ENCODE measurements around the gene HOXA10.

Gene HOXA10

GRCh38 chr7:27191161-27191731 is 17.1 kb upstream of the HOXA10 start:
- no peak for DNase-seq (ENCODE audit: low read depth)

DNA sequence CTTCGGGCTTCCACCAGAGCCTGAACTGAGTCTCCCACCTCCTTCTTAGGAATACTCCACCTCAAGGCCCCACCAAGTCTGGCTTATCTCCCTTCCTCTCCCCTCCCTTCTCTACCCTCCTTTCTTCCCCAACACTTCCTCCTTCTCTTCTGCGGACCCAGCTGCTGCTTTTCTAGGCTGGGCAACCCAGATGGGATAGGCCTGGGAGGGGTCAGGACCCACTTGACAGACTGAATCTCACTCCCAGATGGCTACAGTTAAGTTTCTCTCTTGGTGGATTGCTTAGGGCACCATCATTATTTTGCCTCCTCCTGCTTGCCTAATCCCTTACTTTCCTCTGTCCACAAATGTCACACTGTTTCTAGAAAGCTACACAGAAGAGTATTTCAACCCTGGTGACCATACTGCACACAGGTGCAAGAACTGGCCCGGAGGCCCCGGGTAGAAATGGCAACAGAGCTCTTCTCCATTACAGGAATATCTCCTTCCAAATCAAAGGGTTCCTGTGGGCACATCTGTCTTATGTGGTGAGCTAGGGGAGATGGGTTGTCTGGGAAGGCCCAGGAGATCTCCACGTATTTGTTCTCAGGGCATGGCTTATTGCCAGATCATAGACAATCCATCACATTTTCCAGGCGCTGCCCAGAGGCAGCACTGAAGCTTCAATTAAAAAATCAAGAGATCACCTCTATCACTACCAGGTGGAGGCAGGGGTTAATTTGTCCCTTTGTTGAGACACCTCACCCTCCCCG is 16.1 kb upstream of the HOXA10 start:
- no peak for DNase-seq (ENCODE audit: low read depth)

DNA sequence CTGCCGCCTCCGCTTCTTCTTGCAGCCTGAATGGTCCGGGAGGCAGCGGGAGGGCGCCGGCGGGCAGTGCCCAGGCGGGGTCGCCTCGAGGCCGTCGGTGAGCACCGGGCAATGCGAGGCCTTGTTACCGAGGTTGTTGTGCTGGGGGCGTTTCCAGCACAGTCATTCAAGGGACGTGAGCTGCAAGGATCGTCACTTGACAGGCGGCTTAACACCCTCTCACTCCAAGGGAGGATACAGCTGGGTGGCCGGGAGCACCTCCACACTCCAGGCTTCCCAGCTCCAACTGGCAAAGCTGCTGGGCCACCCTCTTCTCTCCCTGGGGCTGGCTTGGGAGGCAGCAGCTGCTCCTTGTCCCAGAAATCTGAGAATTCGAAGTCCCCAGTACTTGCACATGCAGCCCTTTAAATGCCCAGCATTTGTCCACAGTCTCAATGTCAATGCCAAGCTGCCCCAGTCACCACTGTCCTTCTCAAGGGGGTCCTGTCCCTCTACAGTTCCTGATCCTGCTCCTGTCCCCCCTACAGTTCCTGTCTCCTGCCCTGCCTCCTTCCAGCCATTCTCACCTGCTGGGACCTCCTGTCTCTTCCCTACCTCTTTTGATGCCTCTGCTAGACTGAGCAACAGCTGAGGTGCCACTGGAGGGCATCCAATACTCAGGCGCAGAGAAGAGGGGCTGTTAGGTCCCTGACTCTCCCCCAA is 15.3 kb upstream of the HOXA10 start:
- no peak for DNase-seq (ENCODE audit: low read depth)

DNA sequence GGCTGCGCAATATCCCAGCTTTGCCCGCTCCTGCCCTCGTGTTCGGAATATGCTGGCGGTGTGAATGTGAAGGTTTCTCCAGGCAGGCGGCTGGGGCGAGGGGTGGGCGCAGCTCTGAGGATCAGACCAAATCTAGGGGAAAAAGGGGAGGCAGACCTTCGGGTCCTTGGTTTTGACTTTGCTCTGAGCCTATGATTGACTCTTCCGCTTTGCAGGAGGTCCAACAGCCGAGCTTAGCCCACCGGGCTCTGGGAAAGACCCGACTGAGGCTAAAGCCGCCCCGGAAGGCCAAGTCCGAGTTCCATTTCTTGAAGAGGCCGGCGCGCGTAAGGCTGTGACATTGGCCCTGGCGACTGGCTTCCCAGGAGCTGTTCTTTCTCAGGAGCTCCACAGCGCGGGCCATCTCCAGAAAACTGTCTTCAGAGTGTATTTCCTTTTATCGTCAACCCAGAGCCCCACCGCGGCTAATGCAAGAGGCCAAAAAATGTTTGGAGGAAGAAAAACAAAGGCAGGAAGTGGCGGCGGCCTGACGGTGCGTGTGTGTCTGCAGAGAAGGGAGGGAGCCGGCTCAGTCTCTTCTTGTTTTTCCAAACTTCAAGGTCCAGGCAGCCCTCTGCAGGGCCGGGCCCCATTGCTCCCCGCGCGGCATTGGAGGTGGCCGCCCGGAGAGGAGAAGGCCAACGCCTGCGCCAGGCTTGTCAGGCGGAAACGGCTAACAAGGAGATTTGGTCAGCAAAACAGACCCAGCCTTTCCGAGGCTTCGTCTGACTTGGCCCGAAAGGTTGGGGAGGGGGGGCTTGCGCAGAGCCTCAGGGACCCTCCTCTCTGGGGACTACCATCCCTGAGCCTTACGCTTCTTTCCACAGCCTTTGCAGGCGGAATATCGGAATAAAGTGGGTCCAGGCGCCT is 14.5 kb upstream of the HOXA10 start:
- DNase-seq (ENCODE audit: low read depth) = no peak

- DNase-seq (ENCODE audit: low read depth) = no peak
Observed at GRCh38 chr7:27187475-27188385, 13.6 kb upstream of the HOXA10 start.

- no peak for DNase-seq (ENCODE audit: low read depth)
Observed at GRCh38 chr7:27186668-27187474, 12.8 kb upstream of the HOXA10 start.

GRCh38 chr7:27185854-27186667 is 11.9 kb upstream of the HOXA10 start:
- no peak for DNase-seq (ENCODE audit: low read depth)

DNA sequence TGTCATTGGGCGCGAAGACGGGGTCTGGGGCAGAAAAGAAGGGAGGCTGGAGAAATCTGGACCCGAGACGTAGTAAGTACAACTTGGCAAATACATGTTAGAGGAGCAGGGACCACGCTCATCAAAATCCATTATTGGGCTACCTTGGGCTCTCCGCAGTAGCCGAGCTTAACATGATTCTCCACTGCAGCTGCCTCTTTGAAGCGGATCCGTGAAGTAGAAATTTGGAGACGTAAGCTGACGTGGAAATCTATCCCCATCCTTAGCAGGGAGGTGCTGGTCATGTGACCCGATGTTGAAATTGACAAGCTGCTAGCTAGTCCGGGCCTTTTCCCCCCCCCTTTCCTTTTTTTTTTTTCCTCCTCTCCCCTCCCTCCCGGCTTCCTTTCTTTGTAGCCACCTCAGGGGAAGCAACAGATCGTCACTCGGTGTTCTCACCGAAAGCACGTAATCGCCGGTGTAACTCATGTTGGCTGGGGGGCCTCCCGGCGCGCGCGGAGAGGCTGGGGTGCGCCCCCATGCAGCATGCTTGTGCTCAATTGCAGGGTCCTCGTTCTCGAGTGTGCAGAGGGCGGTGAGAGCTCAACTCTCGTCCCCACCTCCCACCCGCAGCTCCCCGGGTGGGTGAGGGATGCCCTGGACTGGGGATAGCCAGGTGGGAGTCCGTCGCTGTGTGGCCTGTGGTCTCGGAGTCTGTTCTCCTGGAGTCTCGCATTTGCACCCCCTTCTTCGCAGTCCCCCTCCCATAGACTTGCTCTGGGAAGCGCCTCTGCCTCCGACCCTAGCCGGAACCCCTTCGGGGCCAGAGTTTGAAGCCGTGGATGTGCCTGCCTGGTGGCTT is 11.1 kb upstream of the HOXA10 start, which contains the start of gene HOXA11:
Gene HOXA11 (minus strand): TSS at position 220 of the 841 bp plus-strand sequence. CDS start 88 bp downstream, at position 132.
- DNase-seq (ENCODE audit: low read depth) = no peak

- no peak for DNase-seq (ENCODE audit: low read depth)
Observed at GRCh38 chr7:27184337-27185012, 10.4 kb upstream of the HOXA10 start.

GRCh38 chr7:27183682-27184336 is 9.7 kb upstream of the HOXA10 start:
- DNase-seq (ENCODE audit: low read depth) = no peak

DNA sequence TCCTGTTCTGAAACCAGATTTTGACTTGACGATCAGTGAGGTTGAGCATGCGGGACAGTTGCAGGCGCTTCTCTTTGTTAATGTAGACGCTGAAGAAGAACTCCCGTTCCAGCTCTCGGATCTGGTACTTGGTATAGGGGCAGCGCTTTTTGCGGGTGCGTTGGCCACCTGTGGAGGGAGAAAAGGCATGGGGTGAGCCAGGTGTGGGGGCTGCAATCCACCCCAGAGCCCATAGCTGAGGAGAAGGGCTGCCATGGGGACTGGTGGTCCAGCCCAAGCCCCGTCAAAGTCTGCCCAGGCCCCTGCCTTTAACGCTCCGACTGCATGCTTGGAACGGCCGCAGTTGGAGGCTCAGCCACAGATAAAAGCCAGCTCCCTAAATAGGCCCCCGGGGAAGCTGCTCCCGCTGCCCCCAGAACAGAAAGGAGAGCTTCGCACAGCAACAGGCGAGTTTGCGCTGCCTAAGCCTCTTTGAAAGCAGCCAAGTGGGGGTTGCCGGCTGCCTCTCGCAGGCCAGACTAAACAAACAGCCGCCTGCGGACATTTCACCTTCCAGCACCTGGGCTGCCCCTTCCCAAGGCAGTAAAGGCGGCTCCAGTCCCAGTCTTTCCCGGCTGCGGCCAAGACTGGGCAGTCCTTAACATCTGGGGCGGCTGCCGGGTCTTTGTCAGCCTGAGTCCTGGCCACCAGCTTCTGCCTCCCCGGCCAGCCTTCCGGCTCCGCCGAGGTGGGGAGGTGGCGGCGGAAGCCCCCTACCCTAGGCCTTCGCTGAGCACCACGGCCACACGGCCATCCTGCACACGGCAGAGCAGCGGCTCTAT is 9.0 kb upstream of the HOXA10 start:
- DNase-seq (ENCODE audit: low read depth) = no peak

- DNase-seq (ENCODE audit: low read depth) = no peak
Observed at GRCh38 chr7:27182285-27182841, 8.2 kb upstream of the HOXA10 start.

- no peak for DNase-seq (ENCODE audit: low read depth)
Observed at GRCh38 chr7:27181795-27182275, 7.7 kb upstream of the HOXA10 start.

DNA sequence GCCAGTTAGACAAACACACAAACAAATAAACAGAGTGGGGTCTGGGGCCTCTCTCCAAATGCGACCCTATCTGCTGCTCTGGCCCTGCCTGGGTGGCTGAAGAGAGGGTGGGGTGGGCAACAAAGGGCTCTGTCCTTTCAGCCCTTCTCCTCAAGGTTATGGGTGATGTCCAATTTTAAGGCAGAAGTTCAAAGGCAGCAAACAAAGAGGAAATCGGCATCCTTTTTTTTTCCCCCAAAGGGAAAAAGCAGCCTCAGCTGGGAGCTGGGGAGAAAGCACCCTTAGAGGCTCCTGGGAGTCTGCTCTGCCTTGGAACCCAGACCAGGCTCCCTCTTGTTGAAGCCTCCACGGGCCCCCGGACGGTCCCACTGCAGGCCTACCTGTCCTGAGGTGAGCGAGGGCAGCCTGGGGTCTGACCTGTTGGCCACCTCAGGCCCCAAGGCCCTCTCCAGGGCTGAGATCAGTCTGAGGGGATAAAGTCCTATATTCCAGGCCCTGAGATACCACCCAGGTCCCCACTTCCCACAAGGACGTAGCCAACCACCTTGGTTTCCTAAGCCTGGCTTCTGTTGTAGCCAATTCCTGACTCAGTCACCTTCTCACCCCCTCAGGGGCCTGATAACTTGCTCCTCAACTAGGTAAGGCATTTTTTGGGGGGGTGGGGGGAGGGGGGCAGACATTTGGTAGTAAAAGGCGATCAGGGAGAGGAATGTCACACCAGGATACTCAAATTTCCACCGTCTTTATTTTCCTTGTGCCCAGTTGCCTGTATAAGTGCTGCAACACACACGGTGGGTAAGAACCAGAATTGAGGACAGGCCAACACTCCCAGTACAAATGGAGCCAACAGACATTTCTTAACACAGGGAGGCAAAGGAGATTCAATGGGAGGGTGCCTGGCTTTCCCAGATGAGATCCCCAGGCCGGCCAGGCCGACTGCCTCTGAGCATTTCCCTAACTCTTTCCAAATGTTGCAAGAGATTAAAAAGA is 6.6 kb upstream of the HOXA10 start:
- no peak for DNase-seq (ENCODE audit: low read depth)
